ENCODE results near the gene GALT. TPM values are rescaled to one million over a fixed set of nuclear protein-coding genes. Genes with fewer than 3 reads are reported as not detected.

GALT gene
- total and polyA plus RNA-seq, 2 donors (not counting 1 experiment from before 2014, with no cell fraction given) = 20.1 to 29.1 TPM

DNA sequence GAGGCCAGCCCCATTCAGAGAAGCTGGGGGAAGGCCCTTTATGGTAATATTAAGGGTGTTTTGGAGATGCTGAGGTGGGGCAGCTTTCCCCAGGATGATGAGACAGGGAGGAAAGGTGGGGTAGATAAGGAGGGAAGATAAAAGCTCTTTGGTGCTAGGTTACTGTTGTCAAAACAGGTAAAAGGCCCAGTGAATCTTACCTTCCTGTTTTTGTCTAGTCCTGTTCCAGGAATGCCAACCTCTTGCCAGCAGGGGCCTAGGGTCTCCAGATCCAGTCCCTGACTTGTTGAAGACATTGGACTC, 16.8 kb downstream of the GALT start:
- DNase-seq (ENCODE audit: low read depth in 2 of 2) = no peak
- Histone ChIP-seq H3K4me1 (ENCODE audit: control insufficient read depth, extremely low read depth, insufficient read depth, low read length) (peaks cover 9% of the 10 kb centered on the region), H3K9me3 (ENCODE audit: control insufficient read depth, insufficient read depth, low read depth, low read length) (no peaks in the 10 kb centered on the region), H3K36me3 (ENCODE audit: control insufficient read depth, insufficient read depth, low read length) (peaks cover 3% of the 10 kb centered on the region), H3K27ac (ENCODE audit: insufficient read depth, low read length) (no peak overlapping the region), H3K27me3 (ENCODE audit: control insufficient read depth, insufficient read depth, low read length) (no peaks in the 10 kb centered on the region), H4K20me1 (ENCODE audit: control insufficient read depth, extremely low read depth, insufficient read depth, low read length) (no peaks in the 10 kb centered on the region), H3K4me2 (ENCODE audit: extremely low read depth, insufficient read depth, low read length) (no peak overlapping the region), H2AFZ (ENCODE audit: low read length) (no peak overlapping the region), H3K9ac (ENCODE audit: insufficient read depth, low read length) (no peak overlapping the region), H3K4me3 (replicated peaks in 1 of 4; ENCODE audit: control extremely low read depth in 1 of 4, insufficient read depth in 1 of 4, low read depth in 3 of 4, low read length in 4 of 4) (no peak overlapping the region), H3K79me2 (ENCODE audit: control insufficient read depth, insufficient read depth, low read length) (peaks cover 17% of the 10 kb centered on the region)
- no peak for TF ChIP-seq EZH2 (IDR thresholded peaks at IDR 0.05; ENCODE audit: low read length, missing control alignments)
- TF ChIP-seq, protein P1, sequence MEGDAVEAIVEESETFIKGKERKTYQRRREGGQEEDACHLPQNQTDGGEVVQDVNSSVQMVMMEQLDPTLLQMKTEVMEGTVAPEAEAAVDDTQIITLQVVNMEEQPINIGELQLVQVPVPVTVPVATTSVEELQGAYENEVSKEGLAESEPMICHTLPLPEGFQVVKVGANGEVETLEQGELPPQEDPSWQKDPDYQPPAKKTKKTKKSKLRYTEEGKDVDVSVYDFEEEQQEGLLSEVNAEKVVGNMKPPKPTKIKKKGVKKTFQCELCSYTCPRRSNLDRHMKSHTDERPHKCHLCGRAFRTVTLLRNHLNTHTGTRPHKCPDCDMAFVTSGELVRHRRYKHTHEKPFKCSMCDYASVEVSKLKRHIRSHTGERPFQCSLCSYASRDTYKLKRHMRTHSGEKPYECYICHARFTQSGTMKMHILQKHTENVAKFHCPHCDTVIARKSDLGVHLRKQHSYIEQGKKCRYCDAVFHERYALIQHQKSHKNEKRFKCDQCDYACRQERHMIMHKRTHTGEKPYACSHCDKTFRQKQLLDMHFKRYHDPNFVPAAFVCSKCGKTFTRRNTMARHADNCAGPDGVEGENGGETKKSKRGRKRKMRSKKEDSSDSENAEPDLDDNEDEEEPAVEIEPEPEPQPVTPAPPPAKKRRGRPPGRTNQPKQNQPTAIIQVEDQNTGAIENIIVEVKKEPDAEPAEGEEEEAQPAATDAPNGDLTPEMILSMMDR (conservative IDR thresholded peaks at IDR 0.05 in 1 of 2, IDR thresholded peaks at IDR 0.05 in 1 of 2; ENCODE audit: low read depth in 1 of 2, low read length in 2 of 2) = no peak

DNA sequence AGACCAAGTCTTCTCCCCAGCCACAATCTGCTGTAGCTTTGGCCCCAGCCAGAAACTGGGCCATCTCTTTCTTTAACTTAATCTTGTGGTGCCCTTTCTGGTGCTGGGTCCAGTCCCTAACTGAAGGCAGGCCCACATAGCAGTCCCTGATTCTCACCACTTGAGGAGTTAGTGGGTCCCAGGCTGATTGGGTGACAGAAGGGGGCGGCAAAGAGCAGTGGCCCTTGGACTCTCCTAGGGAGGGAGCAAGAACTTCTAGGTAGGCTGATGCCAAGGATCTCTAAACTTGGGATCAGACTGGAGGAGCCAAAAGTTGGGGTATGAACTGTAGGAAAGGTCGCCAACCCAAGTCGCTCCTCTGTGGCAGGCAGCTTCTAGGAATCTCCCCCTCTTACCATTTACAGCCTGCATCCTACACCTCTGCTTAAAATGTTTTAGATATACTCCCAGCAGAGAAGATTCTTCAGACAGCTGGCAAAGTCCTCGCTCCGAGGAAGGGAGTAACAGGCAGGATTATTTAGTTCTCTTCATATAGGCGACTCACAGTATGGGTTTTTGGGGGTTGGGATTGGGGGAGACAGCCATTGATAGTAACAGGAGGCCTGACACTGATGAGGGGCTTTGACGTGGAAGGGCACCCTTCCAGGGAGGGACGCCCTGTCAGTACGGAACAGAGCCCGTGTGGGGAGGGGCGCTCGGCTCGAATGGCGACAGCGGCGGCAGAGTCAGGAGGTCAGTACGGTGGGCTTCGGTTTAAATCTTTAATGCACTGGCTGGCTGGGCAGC, 18.0 kb downstream of the GALT start:
- peaks cover 17% of the 10 kb centered on the region for H3K79me2 ChIP-seq (ENCODE audit: control insufficient read depth, insufficient read depth, low read length)
- no peaks in the 10 kb centered on the region for H3K9me3 ChIP-seq (ENCODE audit: control insufficient read depth, insufficient read depth, low read depth, low read length)
- H3K4me2 ChIP-seq (ENCODE audit: extremely low read depth, insufficient read depth, low read length) = peak overlapping the region; percentile 89
- peak overlapping the region; percentile 33 for H3K9ac ChIP-seq (ENCODE audit: insufficient read depth, low read length)
- H3K4me1 ChIP-seq (ENCODE audit: control insufficient read depth, extremely low read depth, insufficient read depth, low read length) = peaks cover 9% of the 10 kb centered on the region
- no peak for TF ChIP-seq EZH2 (IDR thresholded peaks at IDR 0.05; ENCODE audit: low read length, missing control alignments)
- TF ChIP-seq, protein P1 (conservative IDR thresholded peaks at IDR 0.05 in 1 of 2, IDR thresholded peaks at IDR 0.05 in 1 of 2; ENCODE audit: low read depth in 1 of 2, low read length in 2 of 2) = peak; percentile 92 to 97
- peak; percentile 53 to 69 for DNase-seq (ENCODE audit: low read depth in 2 of 2)
- no peaks in the 10 kb centered on the region for H4K20me1 ChIP-seq (ENCODE audit: control insufficient read depth, extremely low read depth, insufficient read depth, low read length)
- H3K4me3 ChIP-seq (replicated peaks in 1 of 4; ENCODE audit: control extremely low read depth in 1 of 4, insufficient read depth in 1 of 4, low read depth in 3 of 4, low read length in 4 of 4) = peak overlapping the region; percentile 51 to 64 (median 64)
- H2AFZ ChIP-seq (ENCODE audit: low read length) = peak overlapping the region; percentile 64
- H3K27ac ChIP-seq (ENCODE audit: insufficient read depth, low read length) = peak overlapping the region; percentile 38
- H3K36me3 ChIP-seq (ENCODE audit: control insufficient read depth, insufficient read depth, low read length) = peaks cover 3% of the 10 kb centered on the region
- H3K27me3 ChIP-seq (ENCODE audit: control insufficient read depth, insufficient read depth, low read length) = no peaks in the 10 kb centered on the region

DNA sequence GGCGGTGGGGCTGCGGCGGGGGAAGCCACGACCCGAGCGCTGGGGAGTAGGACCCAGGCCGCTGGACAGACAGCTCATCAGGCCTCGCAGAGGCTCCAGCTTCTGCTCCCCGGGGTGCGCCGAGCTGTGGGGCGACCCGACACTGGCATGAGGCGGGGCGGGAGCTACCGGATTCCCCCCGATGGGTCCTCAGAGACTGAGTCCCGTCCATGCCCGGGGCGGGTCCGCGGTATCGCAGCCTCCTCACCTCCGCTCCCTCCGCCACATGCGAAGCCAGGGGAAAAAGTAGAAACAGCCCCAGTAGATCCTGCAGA, 18.5 kb downstream of the GALT start:
- Histone ChIP-seq H3K4me2 (ENCODE audit: extremely low read depth, insufficient read depth, low read length) (peak overlapping the region; percentile 89), H3K79me2 (ENCODE audit: control insufficient read depth, insufficient read depth, low read length) (peaks cover 17% of the 10 kb centered on the region), H3K4me3 (replicated peaks in 1 of 4; ENCODE audit: control extremely low read depth in 1 of 4, insufficient read depth in 1 of 4, low read depth in 3 of 4, low read length in 4 of 4) (peak overlapping the region; percentile 51 to 64 (median 64)), H3K9me3 (ENCODE audit: control insufficient read depth, insufficient read depth, low read depth, low read length) (no peaks in the 10 kb centered on the region), H3K27ac (ENCODE audit: insufficient read depth, low read length) (peak overlapping the region; percentile 38), H3K4me1 (ENCODE audit: control insufficient read depth, extremely low read depth, insufficient read depth, low read length) (peaks cover 9% of the 10 kb centered on the region), H3K36me3 (ENCODE audit: control insufficient read depth, insufficient read depth, low read length) (peaks cover 3% of the 10 kb centered on the region), H4K20me1 (ENCODE audit: control insufficient read depth, extremely low read depth, insufficient read depth, low read length) (no peaks in the 10 kb centered on the region), H3K27me3 (ENCODE audit: control insufficient read depth, insufficient read depth, low read length) (no peaks in the 10 kb centered on the region), H2AFZ (ENCODE audit: low read length) (peak overlapping the region; percentile 61), H3K9ac (ENCODE audit: insufficient read depth, low read length) (peak overlapping the region; percentile 33)
- DNase-seq (ENCODE audit: low read depth in 2 of 2) = no peak
- no peak for TF ChIP-seq EZH2 (IDR thresholded peaks at IDR 0.05; ENCODE audit: low read length, missing control alignments)
- TF ChIP-seq, protein P1 (conservative IDR thresholded peaks at IDR 0.05 in 1 of 2, IDR thresholded peaks at IDR 0.05 in 1 of 2; ENCODE audit: low read depth in 1 of 2, low read length in 2 of 2) = no peak
